HepG2 (cell line): ENCODE results near the gene LYPLA2. TPM values are rescaled to one million over a fixed set of nuclear protein-coding genes. Genes with fewer than 3 reads are reported as not detected.

ENCODE experiments used
- ISX ChIP-seq: sonication (generic); formaldehyde crosslinking; conservative IDR thresholded peaks from 2 replicates; pipeline ENCODE4 v1.5.0; 2020; ENCODE audit warnings: missing genetic modification reagents
- MIXL1 ChIP-seq: IDR thresholded peaks from 2 replicates; pipeline ENCODE4 v1.6.1; 2016
- PRMT3 ChIP-seq: sonication (generic); formaldehyde crosslinking; IDR thresholded peaks from 2 replicates; pipeline ENCODE4 v1.8.1; 2022; ENCODE audit warnings: low read depth, mild to moderate bottlenecking, moderate library complexity, missing genetic modification reagents, borderline replicate concordance
- SMAD3 ChIP-seq: sonication (generic); formaldehyde crosslinking; IDR thresholded peaks from 2 replicates; pipeline ENCODE4 v1.4.0; 2020; ENCODE audit warnings: missing genetic modification reagents
- SRY ChIP-seq: sonication (generic); formaldehyde crosslinking; IDR thresholded peaks from 2 replicates; pipeline ENCODE4 v1.8.0; 2022; ENCODE audit warnings: mild to moderate bottlenecking, missing genetic modification reagents
- ZFP90 ChIP-seq: sonication (generic); formaldehyde crosslinking; IDR thresholded peaks from 2 replicates; pipeline ENCODE4 v1.8.0; 2022; ENCODE audit warnings: missing genetic modification reagents, mild to moderate bottlenecking, inconsistent platforms, borderline replicate concordance
- ZNF3 ChIP-seq: IDR thresholded peaks from 2 replicates; pipeline ENCODE4 v1.7.0; 2017; ENCODE audit warnings: inconsistent platforms
- ZNF34 ChIP-seq: sonication (generic); formaldehyde crosslinking; IDR thresholded peaks from 2 replicates; pipeline ENCODE4 v1.4.0; 2020; ENCODE audit warnings: mild to moderate bottlenecking, missing genetic modification reagents, borderline replicate concordance
- ZNF720 ChIP-seq: sonication (generic); formaldehyde crosslinking; IDR thresholded peaks from 2 replicates; pipeline ENCODE4 v1.4.0; 2020; ENCODE audit warnings: missing genetic modification reagents
- ZNF883 ChIP-seq: sonication (generic); formaldehyde crosslinking; IDR thresholded peaks from 2 replicates; pipeline ENCODE4 v1.5.1; 2020; ENCODE audit warnings: mild to moderate bottlenecking, missing genetic modification reagents; ENCODE audit errors: not compliant biosample characterization
- ZSCAN20 ChIP-seq: sonication (generic); formaldehyde crosslinking; IDR thresholded peaks from 2 replicates; pipeline ENCODE4 v1.4.0; 2020; ENCODE audit warnings: missing genetic modification reagents, mild to moderate bottlenecking, borderline replicate concordance
- polyA plus RNA-seq, 8 experiments: library from polyadenylated mRNA; depleted of rRNA in 3 of 8; stranded (reverse) in 7 of 8; unstranded in 1 of 8; fragments of >200 nt; fragmentation: Illumina TruSeq in 4 of 8; extraction: Trizol in 4 of 8; gene quantifications; 2 replicates each; pipeline versions ENCODE4 v1.2.1 to v1.2.3, GENCODE V29; 2011 to 2016; ENCODE audit warnings: low read depth in 4 of 8, missing spikeins in 1 of 8, mixed read lengths in 1 of 8; ENCODE audit not compliant: insufficient read depth in 1 of 8
- total RNA-seq, 5 experiments: library from RNA; depleted of rRNA; stranded (reverse); fragments of >200 nt; fragmentation: Illumina TruSeq; extraction: Trizol; gene quantifications; 2 replicates each; pipeline ENCODE4 v1.2.3, GENCODE V29; 2016; ENCODE audit warnings: low read depth in 1 of 5
- TF ChIP-seq, protein P1 (sequence below): sonication (generic); formaldehyde crosslinking; IDR thresholded peaks from 2 replicates; pipeline ENCODE4 v1.5.0; 2020; ENCODE audit warnings: mild to moderate bottlenecking, missing genetic modification reagents
- TF ChIP-seq, protein P2 (sequence below): sonication (generic); formaldehyde crosslinking; IDR thresholded peaks from 2 replicates; pipeline ENCODE4 v1.8.0; 2022; ENCODE audit warnings: mild to moderate bottlenecking, missing genetic modification reagents
- TF ChIP-seq, protein P3 (sequence below): sonication (generic); formaldehyde crosslinking; IDR thresholded peaks from 2 replicates; pipeline ENCODE4 v1.4.0; 2020; ENCODE audit warnings: low read depth, missing genetic modification reagents
- TF ChIP-seq, protein P4 (sequence below): sonication (generic); formaldehyde crosslinking; IDR thresholded peaks from 2 replicates; pipeline ENCODE4 v1.9.0; 2021; ENCODE audit warnings: missing genetic modification reagents, borderline replicate concordance
- TF ChIP-seq, protein P5 (sequence below): sonication (generic); formaldehyde crosslinking; IDR thresholded peaks from 2 replicates; pipeline ENCODE4 v1.5.1; 2020; ENCODE audit warnings: mild to moderate bottlenecking, moderate library complexity, missing genetic modification reagents

LYPLA2 gene
- total and polyA plus RNA-seq, 2 of the 13 experiments (the other 11 are each of a cell fraction or from before 2014, with no cell fraction given): 72.1 to 73.2 TPM

DNA sequence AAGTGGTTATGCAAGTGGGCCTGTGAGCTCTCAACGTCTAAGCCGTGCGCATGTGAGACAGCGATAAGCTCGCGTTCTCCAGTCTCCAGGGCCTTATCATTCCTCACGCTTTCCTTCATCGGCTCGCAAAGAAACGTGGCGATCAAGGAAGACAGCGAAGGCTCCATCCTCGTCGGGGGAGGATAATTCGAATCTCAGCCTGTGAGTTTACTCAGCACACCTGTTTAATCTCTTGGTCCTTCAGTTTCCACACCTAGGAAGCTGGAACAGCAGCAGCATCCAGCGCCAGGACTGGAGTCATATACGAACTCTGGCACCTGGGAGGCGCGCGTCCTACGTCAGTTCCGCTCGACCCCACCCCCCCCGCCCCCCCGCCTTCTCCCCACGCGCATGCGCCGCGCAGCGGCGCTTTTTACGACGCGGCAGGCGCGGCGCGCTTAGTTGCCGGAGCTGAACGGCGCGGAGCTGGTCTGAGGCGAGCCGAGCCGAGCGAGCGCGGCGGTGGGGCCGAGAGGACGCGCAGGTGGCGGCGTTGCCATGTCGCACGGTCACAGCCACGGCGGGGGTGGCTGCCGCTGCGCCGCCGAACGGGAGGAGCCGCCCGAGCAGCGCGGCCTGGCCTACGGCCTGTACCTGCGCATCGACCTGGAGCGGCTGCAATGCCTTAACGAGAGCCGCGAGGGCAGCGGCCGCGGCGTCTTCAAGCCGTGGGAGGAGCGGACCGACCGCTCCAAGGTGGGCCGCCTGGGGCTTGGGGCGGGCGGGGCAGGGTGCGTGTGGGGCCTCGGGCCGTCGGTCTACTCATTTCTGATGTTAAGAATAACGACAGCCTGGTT lies 12.7 kb upstream of the LYPLA2 start, which contains the start of gene PITHD1 (continued):
- TF ChIP-seq, protein P1, sequence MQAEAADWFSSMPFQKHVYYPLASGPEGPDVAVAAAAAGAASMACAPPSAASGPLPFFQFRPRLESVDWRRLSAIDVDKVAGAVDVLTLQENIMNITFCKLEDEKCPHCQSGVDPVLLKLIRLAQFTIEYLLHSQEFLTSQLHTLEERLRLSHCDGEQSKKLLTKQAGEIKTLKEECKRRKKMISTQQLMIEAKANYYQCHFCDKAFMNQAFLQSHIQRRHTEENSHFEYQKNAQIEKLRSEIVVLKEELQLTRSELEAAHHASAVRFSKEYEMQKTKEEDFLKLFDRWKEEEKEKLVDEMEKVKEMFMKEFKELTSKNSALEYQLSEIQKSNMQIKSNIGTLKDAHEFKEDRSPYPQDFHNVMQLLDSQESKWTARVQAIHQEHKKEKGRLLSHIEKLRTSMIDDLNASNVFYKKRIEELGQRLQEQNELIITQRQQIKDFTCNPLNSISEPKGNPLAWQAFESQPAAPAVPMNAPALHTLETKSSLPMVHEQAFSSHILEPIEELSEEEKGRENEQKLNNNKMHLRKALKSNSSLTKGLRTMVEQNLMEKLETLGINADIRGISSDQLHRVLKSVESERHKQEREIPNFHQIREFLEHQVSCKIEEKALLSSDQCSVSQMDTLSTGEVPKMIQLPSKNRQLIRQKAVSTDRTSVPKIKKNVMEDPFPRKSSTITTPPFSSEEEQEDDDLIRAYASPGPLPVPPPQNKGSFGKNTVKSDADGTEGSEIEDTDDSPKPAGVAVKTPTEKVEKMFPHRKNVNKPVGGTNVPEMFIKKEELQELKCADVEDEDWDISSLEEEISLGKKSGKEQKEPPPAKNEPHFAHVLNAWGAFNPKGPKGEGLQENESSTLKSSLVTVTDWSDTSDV: peak; percentile 73; the same call in 1 of the 2 replicates
- TF ChIP-seq ZNF883 (CRISPR knock-in tag): peak; percentile 81
- TF ChIP-seq MIXL1 (CRISPR knock-in tag): no peak; the same call in 1 of the 2 replicates
- TF ChIP-seq ZNF34 (CRISPR knock-in tag): no peak
- TF ChIP-seq PRMT3 (CRISPR knock-in tag): peak; percentile 75; the same call in 1 of the 2 replicates
- peak; percentile 73; the same call in 1 of the 2 replicates for TF ChIP-seq ZSCAN20 (CRISPR knock-in tag)
- TF ChIP-seq, protein P2, sequence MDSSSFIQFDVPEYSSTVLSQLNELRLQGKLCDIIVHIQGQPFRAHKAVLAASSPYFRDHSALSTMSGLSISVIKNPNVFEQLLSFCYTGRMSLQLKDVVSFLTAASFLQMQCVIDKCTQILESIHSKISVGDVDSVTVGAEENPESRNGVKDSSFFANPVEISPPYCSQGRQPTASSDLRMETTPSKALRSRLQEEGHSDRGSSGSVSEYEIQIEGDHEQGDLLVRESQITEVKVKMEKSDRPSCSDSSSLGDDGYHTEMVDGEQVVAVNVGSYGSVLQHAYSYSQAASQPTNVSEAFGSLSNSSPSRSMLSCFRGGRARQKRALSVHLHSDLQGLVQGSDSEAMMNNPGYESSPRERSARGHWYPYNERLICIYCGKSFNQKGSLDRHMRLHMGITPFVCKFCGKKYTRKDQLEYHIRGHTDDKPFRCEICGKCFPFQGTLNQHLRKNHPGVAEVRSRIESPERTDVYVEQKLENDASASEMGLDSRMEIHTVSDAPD (CRISPR knock-in tag): peak; percentile 59; the same call in 1 of the 2 replicates
- peak; percentile 84; the same call in 1 of the 2 replicates for TF ChIP-seq ISX (CRISPR knock-in tag)
- TF ChIP-seq SMAD3 (CRISPR knock-in tag): peak; percentile 87; the same call in 1 of the 2 replicates
- TF ChIP-seq ZFP90 (CRISPR knock-in tag): peak; percentile 22; the same call in 1 of the 2 replicates
- TF ChIP-seq, protein P3, sequence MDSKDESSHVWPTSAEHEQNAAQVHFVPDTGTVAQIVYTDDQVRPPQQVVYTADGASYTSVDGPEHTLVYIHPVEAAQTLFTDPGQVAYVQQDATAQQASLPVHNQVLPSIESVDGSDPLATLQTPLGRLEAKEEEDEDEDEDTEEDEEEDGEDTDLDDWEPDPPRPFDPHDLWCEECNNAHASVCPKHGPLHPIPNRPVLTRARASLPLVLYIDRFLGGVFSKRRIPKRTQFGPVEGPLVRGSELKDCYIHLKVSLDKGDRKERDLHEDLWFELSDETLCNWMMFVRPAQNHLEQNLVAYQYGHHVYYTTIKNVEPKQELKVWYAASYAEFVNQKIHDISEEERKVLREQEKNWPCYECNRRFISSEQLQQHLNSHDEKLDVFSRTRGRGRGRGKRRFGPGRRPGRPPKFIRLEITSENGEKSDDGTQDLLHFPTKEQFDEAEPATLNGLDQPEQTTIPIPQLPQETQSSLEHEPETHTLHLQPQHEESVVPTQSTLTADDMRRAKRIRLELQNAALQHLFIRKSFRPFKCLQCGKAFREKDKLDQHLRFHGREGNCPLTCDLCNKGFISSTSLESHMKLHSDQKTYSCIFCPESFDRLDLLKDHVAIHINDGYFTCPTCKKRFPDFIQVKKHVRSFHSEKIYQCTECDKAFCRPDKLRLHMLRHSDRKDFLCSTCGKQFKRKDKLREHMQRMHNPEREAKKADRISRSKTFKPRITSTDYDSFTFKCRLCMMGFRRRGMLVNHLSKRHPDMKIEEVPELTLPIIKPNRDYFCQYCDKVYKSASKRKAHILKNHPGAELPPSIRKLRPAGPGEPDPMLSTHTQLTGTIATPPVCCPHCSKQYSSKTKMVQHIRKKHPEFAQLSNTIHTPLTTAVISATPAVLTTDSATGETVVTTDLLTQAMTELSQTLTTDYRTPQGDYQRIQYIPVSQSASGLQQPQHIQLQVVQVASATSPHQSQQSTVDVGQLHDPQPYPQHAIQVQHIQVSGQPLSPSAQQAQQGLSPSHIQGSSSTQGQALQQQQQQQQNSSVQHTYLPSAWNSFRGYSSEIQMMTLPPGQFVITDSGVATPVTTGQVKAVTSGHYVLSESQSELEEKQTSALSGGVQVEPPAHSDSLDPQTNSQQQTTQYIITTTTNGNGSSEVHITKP: 0 out of 2 replicates have a peak, but pooled peaks have one; percentile 27
- TF ChIP-seq, protein P4, sequence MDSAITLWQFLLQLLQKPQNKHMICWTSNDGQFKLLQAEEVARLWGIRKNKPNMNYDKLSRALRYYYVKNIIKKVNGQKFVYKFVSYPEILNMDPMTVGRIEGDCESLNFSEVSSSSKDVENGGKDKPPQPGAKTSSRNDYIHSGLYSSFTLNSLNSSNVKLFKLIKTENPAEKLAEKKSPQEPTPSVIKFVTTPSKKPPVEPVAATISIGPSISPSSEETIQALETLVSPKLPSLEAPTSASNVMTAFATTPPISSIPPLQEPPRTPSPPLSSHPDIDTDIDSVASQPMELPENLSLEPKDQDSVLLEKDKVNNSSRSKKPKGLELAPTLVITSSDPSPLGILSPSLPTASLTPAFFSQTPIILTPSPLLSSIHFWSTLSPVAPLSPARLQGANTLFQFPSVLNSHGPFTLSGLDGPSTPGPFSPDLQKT: 0 out of 2 replicates have a peak, but pooled peaks have one; percentile 70
- no peak for TF ChIP-seq ZNF3 (CRISPR knock-in tag)
- TF ChIP-seq SRY (CRISPR knock-in tag): peak; percentile 98; the same call in 1 of the 2 replicates
- 0 out of 2 replicates have a peak, but pooled peaks have one; percentile 62 for TF ChIP-seq ZNF720 (CRISPR knock-in tag)
- TF ChIP-seq, protein P5, sequence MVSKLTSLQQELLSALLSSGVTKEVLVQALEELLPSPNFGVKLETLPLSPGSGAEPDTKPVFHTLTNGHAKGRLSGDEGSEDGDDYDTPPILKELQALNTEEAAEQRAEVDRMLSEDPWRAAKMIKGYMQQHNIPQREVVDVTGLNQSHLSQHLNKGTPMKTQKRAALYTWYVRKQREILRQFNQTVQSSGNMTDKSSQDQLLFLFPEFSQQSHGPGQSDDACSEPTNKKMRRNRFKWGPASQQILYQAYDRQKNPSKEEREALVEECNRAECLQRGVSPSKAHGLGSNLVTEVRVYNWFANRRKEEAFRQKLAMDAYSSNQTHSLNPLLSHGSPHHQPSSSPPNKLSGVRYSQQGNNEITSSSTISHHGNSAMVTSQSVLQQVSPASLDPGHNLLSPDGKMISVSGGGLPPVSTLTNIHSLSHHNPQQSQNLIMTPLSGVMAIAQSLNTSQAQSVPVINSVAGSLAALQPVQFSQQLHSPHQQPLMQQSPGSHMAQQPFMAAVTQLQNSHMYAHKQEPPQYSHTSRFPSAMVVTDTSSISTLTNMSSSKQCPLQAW (CRISPR knock-in tag): peak; percentile 76; the same call in 1 of the 2 replicates
